NCI-H446 treated with DMSO at 0.1 percent for 48 hours (cell line): ENCODE data around the gene FRMD4A.
"Not testable (repeated sequence)": the region's sequence is repeated elsewhere in the genome, so short reads cannot be mapped to it uniquely, and the experiment has no call there.

Experiments
- DNase-seq: peaks from one replicate; lab custom pipeline; 2025; lab: John Stamatoyannopoulos, UW

FRMD4A gene

GRCh38 chr10:13718820-13719219 is 611.9 kb downstream of the FRMD4A start:
- no peak for DNase-seq

DNA sequence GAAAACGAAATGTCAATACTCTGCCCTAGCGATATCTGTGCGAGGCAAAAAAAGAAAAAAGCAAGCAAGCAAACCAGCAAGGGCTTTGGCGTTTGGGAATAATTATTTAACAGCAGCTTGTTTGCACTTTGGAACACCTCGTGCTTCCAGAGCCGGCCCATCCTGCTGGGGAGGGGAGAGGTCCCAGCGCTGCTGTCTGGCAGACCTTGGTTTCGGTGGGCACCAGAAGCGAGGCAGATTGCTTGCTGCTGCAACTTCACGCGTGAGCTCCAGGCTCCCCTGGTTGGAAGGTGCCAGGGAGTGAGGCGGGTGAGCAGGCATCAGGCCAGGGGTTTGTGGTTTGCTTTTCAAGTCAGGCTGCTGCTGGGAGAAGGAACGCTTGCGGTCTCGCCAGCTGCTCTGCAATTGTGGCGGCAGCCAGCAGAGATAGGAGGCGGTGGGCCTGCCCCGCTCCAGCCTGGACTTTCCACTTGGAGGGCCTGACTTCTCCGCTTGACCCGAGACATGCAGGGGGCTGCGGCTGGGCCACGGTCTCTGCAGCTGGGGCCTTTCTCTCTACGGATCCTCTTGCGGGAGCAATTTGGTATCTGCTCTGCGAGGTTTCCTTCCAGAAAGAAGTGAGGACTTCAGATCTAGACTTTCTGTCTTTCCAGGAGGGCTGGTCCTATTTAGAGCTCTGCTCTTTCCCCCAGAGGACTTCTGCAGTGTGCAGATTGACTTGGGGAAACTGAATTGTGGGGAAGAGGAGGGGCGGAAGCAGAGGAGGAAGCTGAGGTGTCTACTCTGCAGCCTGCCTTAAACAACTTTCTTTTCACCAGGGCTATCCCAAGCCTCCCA is 612.6 kb downstream of the FRMD4A start:
- peak; percentile 71 for DNase-seq

DNA sequence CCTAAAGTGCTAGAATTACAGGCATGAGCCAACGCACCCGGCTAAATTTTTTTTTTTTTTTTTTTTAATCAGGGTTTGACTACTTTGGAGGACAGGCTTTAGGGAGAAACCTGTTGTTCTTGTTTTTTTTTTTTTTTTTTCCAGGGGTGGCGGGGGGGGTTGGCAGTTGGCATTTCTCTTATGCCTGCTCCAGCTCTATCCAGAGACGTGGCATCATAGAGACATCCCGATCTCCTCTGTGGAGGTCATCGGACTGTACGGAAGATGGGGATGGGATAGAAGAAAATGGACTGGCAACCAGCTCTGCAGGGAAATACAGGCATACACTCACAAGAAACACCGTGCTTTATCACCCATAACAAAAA is 613.2 kb downstream of the FRMD4A start:
- DNase-seq, result no peak

GRCh38 chr10:13716081-13717071 is 614.3 kb downstream of the FRMD4A start:
- no peak for DNase-seq

DNA sequence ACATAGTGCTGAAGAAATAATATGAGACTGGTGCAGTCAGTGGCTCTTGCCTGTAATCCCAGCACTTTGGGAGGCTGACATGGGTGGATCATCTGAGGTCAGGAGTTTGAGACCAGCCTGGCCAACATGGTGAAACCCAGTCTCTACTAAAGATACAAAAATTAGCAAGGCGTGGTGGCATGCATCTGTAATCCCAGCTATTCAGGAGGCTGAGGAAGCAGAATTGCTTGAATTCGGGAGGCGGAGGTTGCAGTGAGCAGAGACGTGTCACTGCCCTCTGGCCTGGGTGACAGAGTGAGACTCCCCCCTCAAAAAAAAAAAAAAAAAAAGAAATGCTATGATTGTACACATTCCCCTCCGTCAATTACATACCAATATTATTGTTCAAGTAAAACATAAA is 615.1 kb downstream of the FRMD4A start:
- not testable (repeated sequence) for DNase-seq

DNA sequence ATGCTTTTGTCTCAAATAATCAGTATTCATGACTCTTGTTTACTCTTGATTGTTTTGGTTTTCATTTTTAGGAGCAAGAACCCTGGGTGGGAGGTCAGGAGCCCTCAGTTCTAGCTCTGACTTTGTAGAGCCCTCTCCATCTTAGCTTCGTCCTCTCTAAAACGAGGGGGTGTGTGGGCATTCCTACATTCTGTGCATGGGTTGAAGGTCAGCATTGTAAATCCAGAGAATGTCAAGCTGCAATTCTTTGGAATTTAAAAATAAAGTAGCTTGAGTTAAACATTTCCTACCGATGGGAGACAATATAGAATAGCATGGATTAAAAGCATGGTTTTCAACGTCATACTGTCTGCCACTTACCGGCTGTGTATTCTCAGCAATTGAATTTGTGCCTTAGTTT is 615.6 kb downstream of the FRMD4A start:
- no peak for DNase-seq

DNA sequence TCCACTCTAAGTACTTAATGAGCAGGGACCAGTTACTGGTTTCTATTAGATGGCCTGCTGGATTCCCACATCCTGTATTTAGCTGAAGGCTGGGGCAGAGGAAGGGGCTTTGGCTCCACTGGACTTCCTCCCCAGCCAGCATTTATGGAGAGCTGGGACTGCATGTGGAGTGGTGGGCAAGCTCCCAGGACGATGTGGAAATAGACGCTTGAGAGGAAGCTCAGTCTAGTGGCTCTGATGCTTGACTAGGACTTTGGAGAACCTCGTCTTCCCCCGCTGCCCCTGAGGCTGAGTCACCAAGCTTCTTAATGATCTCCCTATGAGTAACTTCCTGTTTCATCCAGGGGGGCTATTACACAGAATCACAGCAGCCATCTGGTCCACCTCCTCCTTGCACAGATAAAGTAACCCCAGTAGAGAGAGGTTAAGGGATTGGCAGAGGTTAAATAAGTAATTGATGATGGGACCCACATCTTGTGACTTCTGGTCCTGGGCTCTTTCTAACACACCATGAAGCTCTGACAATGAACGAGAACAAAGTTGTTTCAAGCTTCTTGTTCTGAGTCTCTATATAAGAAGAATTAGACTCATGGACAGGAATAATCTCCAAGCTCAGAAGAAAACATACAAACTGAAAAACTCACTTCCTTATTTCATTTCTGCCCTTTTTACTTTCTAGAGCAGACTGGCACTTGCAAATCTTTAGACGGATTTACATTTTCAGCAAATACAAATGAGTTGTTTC is 617.7 kb downstream of the FRMD4A start:
- DNase-seq, result peak; percentile 56

- no peak for DNase-seq
These were observed 618.3 kb downstream of the FRMD4A start for GRCh38 chr10:13712476-13712836.

GRCh38 chr10:13711291-13711690 is 619.4 kb downstream of the FRMD4A start:
- no peak for DNase-seq

DNA sequence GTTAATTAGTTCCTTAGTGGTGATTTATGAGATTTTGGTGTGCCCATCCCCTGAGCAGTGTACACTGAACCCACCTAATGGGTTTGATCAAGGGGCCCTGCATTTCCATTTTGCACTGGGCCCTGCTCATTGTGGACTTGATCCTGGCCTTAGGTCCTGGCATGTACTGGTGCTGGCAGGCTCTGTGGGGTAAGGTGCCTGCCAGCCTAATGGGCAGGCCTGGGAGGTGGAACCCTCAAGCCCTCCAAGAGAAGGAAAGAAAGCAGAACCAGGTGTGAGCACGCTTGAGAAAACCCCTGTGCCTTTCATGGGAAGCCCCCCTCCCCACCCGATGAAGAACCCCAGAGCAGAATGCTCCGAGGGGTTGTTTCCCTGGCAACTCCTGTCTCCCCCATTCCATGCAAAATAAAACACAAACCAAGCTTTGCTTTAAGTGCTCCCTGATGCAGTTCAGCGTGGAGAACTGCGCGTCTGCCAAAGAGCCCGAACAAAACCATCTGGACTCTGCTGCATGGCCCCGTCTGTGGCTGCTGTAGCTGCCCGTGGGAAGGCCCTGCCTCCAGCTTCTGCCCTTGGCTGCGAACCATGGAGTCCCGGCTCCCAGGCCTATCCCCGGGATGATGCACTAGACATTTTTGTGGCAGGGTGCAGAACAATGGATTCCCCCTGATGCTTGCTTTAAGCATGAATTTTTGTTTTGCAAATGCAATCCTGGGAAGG is 620.6 kb downstream of the FRMD4A start:
- peak; percentile 38 for DNase-seq

GRCh38 chr10:13708256-13708990 is 622.3 kb downstream of the FRMD4A start:
- no peak for DNase-seq

GRCh38 chr10:13707156-13707881 is 623.4 kb downstream of the FRMD4A start:
- peak; percentile 56 for DNase-seq

DNA sequence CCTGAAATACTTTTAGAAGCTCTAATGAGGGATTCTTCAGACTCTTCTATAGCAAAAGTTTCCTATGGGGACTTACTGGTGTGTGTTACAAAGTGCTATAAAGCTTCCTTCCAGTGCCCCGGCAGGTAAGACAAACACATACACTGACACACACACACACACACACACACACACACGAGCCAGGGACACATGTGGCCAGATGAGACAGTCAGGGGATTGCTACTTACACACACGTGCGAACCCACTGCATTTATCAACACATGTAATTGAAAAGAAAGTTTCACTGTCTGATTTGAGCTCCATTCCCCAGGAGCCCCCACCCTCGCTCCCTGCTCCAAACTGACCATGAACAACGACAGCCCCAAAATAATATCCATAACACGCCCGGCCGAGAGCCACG is 624.1 kb downstream of the FRMD4A start:
- DNase-seq, result no peak

- no peak for DNase-seq
These were observed 624.5 kb downstream of the FRMD4A start for GRCh38 chr10:13706175-13706574.

DNA sequence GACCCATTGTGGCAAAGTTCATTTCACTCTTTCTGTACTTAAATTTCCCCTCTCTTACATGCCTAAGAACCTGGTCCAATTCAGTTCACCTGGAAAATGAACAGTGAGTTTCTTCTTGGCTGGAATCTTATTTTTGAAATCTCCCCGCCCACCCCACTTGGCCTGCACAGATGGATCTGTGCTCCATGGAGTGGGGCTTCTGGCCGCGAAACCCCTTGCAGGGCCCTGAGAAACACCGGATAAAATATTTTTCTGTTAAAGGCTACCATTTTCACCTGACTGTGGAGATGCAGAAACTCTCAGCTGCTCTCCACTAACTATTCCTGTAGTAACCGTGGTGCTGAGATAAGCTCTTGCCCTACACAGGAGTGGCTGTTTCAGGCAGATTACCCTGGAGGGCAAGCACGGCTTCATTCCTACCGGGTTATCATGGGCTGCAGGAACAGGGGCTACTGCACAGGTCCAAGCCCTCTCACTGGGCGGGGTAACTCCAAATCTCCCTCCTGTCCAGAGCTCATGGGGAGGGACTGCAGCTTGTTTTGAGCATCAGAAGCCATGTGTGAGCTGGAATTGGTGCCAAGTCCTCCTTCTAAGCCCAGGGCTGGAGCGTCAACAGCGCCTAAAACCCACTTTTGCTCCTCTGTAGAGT is 625.1 kb downstream of the FRMD4A start:
- DNase-seq, result no peak

GRCh38 chr10:13704964-13705363 is 625.8 kb downstream of the FRMD4A start:
- no peak for DNase-seq

GRCh38 chr10:13703997-13704536 is 626.7 kb downstream of the FRMD4A start:
- DNase-seq, result no peak

DNA sequence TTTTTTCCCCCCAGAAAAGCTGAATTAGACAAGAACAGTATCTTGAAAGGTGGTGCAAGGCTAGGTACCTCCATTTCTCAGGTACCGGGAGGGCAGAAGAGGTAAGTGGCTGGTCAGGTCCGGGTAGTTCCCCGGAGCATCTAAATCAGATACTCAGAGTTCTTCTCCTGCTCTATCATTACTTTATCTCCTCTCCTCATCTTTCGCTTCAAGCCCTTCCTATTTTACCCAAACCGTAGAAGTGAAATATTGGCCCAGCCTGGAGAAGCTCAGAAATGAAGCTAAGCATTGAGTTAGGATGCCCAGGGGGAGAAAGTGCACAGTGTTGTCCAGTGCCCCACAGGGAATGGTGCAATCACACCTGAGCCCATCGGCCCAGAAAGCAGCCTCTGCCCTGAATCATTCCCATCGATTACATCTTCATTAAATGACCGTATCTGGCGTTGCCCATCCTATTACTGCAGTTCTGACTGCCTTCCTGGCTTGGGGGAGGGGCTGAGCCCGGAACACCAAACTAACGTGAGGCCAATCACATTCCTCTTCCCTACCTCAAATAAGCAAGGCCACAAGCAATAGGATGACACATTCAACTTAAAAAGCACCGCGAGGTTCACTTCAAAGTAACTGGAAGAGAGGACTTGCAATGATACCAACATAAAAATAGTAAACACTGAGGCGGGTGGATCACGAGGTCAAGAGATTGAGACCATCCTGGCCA is 627.5 kb downstream of the FRMD4A start:
- no peak for DNase-seq
